Cardiac ventricle fibroblast (primary cell): ENCODE data around the gene RNU5D-1. TPM values are rescaled to one million over a fixed set of nuclear protein-coding genes. Genes with fewer than 3 reads are reported as not detected.

ENCODE experiments used
- total RNA-seq: library from RNA; depleted of rRNA; stranded (reverse); fragments of >200 nt; gene quantifications from 2 replicates; pipeline ENCODE4 v1.2.3, GENCODE V29; 2015

Gene RNU5D-1
- total RNA-seq, result not detected in 2 replicates

GRCh38 chr1:44730741-44731512 is at the start of gene RNU5D-1:
RNU5D-1 (minus strand) TSS chr1:44731170.

GRCh38 chr1:44775078-44775929 is 44.3 kb upstream of the RNU5D-1 start, which contains the start of gene RPS8:
RPS8 (plus strand) TSS chr1:44775540; CDS start chr1:44775597, 57 bp downstream.

GRCh38 chr1:44739307-44740178 is 8.6 kb upstream of the RNU5D-1 start, which contains the start of gene KIF2C:
KIF2C (plus strand) TSS chr1:44739837; CDS start chr1:44739933, 96 bp downstream.

Other genes with a start within 250 kb of the RNU5D-1 start
- gene TMEM53, start 56.7 kb downstream of the RNU5D-1 start, total RNA-seq, result 9.1 and 10.4 TPM in 2 replicates
- 1.00 and 2.2 TPM in 2 replicates for gene ARMH1, start 56.5 kb downstream of the RNU5D-1 start, total RNA-seq
- 2.1 and 2.3 TPM in 2 replicates for gene KIF2C, start 8.7 kb upstream of the RNU5D-1 start, total RNA-seq
- gene RPS8, start 44.4 kb upstream of the RNU5D-1 start, total RNA-seq, result 2,450 and 2,499 TPM in 2 replicates
- not detected in 2 replicates for gene BEST4, start 57.0 kb upstream of the RNU5D-1 start, total RNA-seq
- 12.3 and 12.9 TPM in 2 replicates for gene PLK3, start 69.2 kb upstream of the RNU5D-1 start, total RNA-seq
- 4.9 TPM in 1 of 2 replicates, not detected in the other for gene DYNLT4, start 76.2 kb upstream of the RNU5D-1 start, total RNA-seq
- gene BTBD19, start 77.4 kb upstream of the RNU5D-1 start, total RNA-seq, result 5.1 and 7.8 TPM in 2 replicates
- gene PTCH2, start 112.1 kb upstream of the RNU5D-1 start, total RNA-seq, result 0.10 and 1.5 TPM in 2 replicates